ENCODE measurements around the gene SLC35G4. TPM values are rescaled to one million over a fixed set of nuclear protein-coding genes. Genes with fewer than 3 reads are reported as not detected.
"Not testable (repeated sequence)": the region's sequence is repeated elsewhere in the genome, so short reads cannot be mapped to it uniquely, and the experiment has no call there.

The SLC35G4 gene
- total RNA-seq, result not detected

DNA sequence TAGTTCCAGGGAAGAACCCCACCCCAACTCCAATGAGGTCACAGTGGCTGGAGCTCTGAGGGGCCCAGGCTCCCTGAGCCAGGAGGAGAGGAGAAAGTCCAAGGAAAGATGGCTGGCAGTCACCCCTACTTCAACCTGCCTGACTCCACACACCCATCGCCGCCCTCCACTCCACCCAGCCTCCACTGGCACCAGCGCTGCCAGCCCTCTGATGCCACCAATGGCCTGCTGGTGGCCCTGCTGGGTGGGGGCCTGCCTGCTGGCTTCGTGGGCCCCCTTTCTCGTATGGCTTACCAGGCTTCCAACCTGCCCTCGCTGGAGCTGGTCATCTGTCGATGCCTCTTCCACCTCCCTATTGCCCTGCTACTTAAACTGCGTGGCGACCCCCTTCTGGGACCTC is at the start of gene SLC35G4:
Gene SLC35G4 (plus strand): TSS at position 109 of the 400 bp plus-strand sequence. CDS start 0 bp downstream, at position 109.
- in situ Hi-C loops (cut with MboI; ENCODE audit: low sequenced_read_pairs in 4 of 4); H3K4me3 ChIP-seq; intact Hi-C loops (cut with DNase I; ENCODE audit: low total_unique reads); H3K27ac ChIP-seq; H3K9me3 ChIP-seq; ATAC-seq; DNase-seq; H3K36me3 ChIP-seq; H3K27me3 ChIP-seq; H3K4me1 ChIP-seq: not testable (repeated sequence)

DNA sequence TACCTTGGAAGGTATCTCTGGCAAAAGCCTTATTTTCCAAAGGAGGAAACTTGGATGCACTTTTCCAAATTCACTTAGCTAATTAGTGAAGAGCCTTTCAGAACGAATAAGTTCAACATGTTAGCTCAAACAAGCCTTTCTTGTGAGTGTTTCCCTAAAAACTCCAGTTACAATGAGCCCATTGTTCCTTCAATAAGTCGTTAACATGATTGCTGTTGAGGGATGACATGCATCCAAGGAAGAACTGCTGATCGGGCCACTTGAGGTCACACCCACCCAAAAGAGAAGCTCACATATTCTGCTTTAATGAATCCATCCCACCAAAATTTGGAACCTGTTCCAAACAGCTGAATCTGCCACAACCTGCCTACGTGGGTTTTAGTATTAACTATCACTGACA is 48.1 kb upstream of the SLC35G4 start:
- no peak overlapping the region for H3K27ac ChIP-seq
- TF ChIP-seq, protein P1, sequence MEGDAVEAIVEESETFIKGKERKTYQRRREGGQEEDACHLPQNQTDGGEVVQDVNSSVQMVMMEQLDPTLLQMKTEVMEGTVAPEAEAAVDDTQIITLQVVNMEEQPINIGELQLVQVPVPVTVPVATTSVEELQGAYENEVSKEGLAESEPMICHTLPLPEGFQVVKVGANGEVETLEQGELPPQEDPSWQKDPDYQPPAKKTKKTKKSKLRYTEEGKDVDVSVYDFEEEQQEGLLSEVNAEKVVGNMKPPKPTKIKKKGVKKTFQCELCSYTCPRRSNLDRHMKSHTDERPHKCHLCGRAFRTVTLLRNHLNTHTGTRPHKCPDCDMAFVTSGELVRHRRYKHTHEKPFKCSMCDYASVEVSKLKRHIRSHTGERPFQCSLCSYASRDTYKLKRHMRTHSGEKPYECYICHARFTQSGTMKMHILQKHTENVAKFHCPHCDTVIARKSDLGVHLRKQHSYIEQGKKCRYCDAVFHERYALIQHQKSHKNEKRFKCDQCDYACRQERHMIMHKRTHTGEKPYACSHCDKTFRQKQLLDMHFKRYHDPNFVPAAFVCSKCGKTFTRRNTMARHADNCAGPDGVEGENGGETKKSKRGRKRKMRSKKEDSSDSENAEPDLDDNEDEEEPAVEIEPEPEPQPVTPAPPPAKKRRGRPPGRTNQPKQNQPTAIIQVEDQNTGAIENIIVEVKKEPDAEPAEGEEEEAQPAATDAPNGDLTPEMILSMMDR (IDR thresholded peaks at IDR 0.05 in 4 of 5, conservative IDR thresholded peaks at IDR 0.05 in 1 of 5), result no peak
- no peak for TF ChIP-seq POLR2A (IDR thresholded peaks at IDR 0.05)
- H3K27me3 ChIP-seq, result no peaks in the 10 kb centered on the region
- DNase-seq (no peak), ATAC-seq (no peak)
- no peaks in the 10 kb centered on the region for H3K36me3 ChIP-seq
- no peak overlapping the region for H3K4me3 ChIP-seq
- H3K4me1 ChIP-seq, result no peaks in the 10 kb centered on the region
- in situ Hi-C loops (cut with MboI; ENCODE audit: low sequenced_read_pairs in 4 of 4) (loop anchor here in 3 of 4 donors (25.0 kb wide), 3 partner anchors 524 to 999 kb away; no protein-coding TSS in a partner anchor), intact Hi-C loops (cut with DNase I; ENCODE audit: low total_unique reads) (no loop called here)
- no peaks in the 10 kb centered on the region for H3K9me3 ChIP-seq

DNA sequence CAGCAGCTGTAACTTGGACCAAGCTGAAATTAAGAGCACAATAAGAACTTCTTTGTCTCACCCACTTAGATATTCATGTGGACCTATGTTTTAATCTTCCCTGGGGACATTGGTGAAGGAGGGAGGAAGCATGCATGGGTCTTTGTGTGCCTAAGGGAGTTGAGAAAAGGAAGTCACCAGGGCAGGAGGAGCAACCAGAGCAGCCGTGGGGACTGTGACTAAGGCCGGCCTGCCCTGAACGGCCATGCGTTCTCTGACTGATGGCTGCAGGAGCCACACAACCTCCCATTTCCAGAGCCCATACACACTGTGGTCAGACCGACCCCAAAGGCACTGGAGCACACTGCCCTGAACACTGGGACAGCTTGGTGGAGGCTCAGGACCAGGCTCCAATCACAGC is 43.7 kb upstream of the SLC35G4 start:
- Histone ChIP-seq H3K27ac (no peak overlapping the region), H3K4me3 (no peak overlapping the region), H3K4me1 (no peaks in the 10 kb centered on the region), H3K9me3 (no peaks in the 10 kb centered on the region), H3K27me3 (no peaks in the 10 kb centered on the region), H3K36me3 (no peaks in the 10 kb centered on the region)
- TF ChIP-seq, protein P1 (IDR thresholded peaks at IDR 0.05 in 4 of 5, conservative IDR thresholded peaks at IDR 0.05 in 1 of 5), result no peak
- TF ChIP-seq POLR2A (IDR thresholded peaks at IDR 0.05), result no peak
- in situ Hi-C loops (cut with MboI; ENCODE audit: low sequenced_read_pairs in 4 of 4), result loop anchor here in 3 of 4 donors (25.0 kb wide), 3 partner anchors 528 to 1003 kb away; no protein-coding TSS in a partner anchor
- ATAC-seq (no peak), DNase-seq (no peak)
- intact Hi-C loops (cut with DNase I; ENCODE audit: low total_unique reads), result no loop called here

DNA sequence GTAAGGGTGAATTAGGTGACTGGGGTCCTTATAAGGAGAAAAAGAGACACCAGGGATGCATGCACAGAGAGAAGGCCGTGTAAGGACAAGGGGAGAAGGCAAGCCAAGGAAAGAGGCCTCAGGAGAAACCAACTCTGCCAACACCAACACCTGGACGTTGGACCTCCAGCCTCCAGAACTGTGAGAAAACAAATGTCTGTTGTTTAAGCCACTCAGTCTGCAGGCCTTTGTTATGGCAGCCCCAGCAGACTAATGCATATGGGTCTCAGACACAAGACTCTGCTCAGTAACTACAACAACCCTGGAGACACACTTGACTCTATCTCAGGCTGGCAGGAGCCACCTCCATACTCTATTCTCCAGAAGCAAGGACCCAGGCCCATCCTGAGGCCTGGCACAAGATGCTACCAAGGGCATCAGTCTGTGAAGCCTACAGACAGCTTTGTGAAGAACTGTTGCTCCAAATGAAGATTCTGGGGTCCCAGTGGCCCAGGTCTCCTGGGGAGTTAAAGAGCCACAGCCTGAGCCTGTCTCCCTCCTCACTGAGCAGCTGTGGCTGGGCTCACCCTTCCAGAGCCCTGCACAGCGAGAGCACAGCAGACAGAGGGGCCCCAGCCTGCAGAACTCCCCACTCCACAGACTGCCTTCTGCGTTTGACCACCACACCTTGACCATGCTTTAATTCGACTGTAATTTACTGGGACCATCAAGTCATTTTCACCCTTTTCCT is 43.0 kb upstream of the SLC35G4 start:
- H3K9me3 ChIP-seq, result no peaks in the 10 kb centered on the region
- no peaks in the 10 kb centered on the region for H3K36me3 ChIP-seq
- DNase-seq (no peak), ATAC-seq (no peak)
- no peaks in the 10 kb centered on the region for H3K4me1 ChIP-seq
- H3K27ac ChIP-seq, result no peak overlapping the region
- no peaks in the 10 kb centered on the region for H3K27me3 ChIP-seq
- in situ Hi-C loops (cut with MboI; ENCODE audit: low sequenced_read_pairs in 4 of 4) (loop anchor here in 3 of 4 donors (25.0 kb wide), 3 partner anchors 529 to 1004 kb away; no protein-coding TSS in a partner anchor), intact Hi-C loops (cut with DNase I; ENCODE audit: low total_unique reads) (no loop called here)
- TF ChIP-seq, protein P1 (IDR thresholded peaks at IDR 0.05 in 4 of 5, conservative IDR thresholded peaks at IDR 0.05 in 1 of 5), result no peak
- TF ChIP-seq POLR2A (IDR thresholded peaks at IDR 0.05), result no peak
- H3K4me3 ChIP-seq, result no peak overlapping the region

DNA sequence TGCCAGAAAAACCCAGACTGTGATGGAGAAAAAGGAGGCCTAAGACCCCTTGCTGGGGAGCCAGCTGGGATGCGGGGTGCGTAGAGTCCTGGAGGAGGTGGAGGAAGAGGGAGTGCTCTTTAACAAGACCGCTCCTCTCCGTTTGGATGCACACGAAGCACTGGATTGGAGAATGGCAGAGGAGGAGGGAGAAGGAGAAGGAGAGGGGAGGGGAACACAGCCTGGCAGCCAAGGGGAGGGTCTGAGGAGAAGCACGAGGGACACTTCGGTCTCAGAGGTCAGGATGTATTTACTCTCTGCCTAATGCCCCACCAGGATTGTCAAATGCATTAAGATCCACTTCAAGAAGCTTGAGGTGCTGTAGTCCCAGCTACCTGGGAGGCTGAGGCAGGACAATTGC is 42.0 kb upstream of the SLC35G4 start:
- no peaks in the 10 kb centered on the region for H3K27me3 ChIP-seq
- intact Hi-C loops (cut with DNase I; ENCODE audit: low total_unique reads), result no loop called here
- no peaks in the 10 kb centered on the region for H3K4me1 ChIP-seq
- no peak overlapping the region for H3K4me3 ChIP-seq
- no peaks in the 10 kb centered on the region for H3K9me3 ChIP-seq
- no peak for ATAC-seq
- in situ Hi-C loops (cut with MboI; ENCODE audit: low sequenced_read_pairs in 4 of 4), result loop anchor here in 3 of 4 donors (25.0 kb wide), 3 partner anchors 530 to 1005 kb away; no protein-coding TSS in a partner anchor
- H3K27ac ChIP-seq, result no peak overlapping the region
- no peak for DNase-seq
- H3K36me3 ChIP-seq, result no peaks in the 10 kb centered on the region
- no peak for TF ChIP-seq POLR2A (IDR thresholded peaks at IDR 0.05)
- TF ChIP-seq, protein P1 (IDR thresholded peaks at IDR 0.05 in 4 of 5, conservative IDR thresholded peaks at IDR 0.05 in 1 of 5), result no peak
